ENCODE data around the gene MGST3. TPM values are rescaled to one million over a fixed set of nuclear protein-coding genes. Genes with fewer than 3 reads are reported as not detected.

MGST3 gene
- polyA plus RNA-seq, 1 experiment: 242 TPM

DNA sequence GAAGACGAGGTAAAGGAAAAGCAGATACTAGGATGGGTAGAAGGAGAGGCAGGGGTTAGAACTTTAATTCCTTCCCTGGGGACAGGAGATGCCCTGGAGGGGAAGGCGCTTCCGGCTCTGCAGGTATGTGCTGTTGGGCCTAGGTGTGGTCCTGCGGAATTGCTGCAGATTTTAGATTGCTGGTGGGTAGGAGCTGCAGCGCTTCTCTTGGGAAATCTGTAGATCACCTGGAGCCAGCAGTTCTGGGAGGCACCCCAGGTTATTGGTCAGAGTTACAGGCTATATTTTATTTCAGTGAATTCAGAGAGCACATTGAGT is 1.1 kb downstream of the MGST3 start:
- H3K27ac ChIP-seq (ENCODE audit: low read depth, low read length): peak overlapping the region; percentile 87
- CTCF ChIA-PET: interaction anchor here (0.6 to 1.5 kb wide), 2 partner anchors 30 to 281 kb away, joined by 3 to 4 read pairs; no protein-coding TSS in a partner anchor
- no peaks in the 10 kb centered on the region for H3K9me3 ChIP-seq (ENCODE audit: control insufficient read depth, insufficient read depth, low read length)
- peak overlapping the region; percentile 92 for H3K4me3 ChIP-seq (ENCODE audit: low read depth, low read length)
- POLR2A ChIA-PET: interaction anchor here (0.6 to 1.0 kb wide), 2 partner anchors 20 to 90 kb away, joined by 3 read pairs; no protein-coding TSS in a partner anchor
- no peaks in the 10 kb centered on the region for H3K27me3 ChIP-seq (ENCODE audit: control insufficient read depth, insufficient read depth, low read length)
- no peak for DNase-seq (ENCODE audit: low read depth, low spot score)
- no peak for TF ChIP-seq CTCF (IDR thresholded peaks at IDR 0.05; ENCODE audit: low read depth, low read length)

DNA sequence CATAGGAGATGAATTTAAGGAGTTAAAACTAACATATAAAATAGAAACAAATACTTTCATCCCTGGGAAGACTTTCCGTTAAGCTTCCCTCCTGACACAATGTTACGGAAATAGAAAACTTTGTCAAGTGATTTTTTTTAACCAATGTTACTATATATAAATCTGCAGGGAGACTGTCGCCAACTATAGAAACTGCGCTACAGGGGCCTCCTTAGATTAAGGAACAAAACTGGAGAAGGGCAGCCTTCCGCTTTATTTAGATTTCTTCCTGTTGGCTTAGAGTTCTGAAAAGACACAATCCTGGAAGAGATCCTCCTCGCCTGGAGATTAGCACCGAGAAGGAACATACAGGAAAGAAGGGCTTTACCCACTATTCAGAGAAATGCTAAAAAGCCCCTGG is 1.5 kb downstream of the MGST3 start:
- no peak for DNase-seq (ENCODE audit: low read depth, low spot score)
- H3K27ac ChIP-seq (ENCODE audit: low read depth, low read length): peak overlapping the region; percentile 87
- H3K4me3 ChIP-seq (ENCODE audit: low read depth, low read length): peak overlapping the region; percentile 92
- POLR2A ChIA-PET: interaction anchor here (0.6 to 1.0 kb wide), 2 partner anchors 20 to 89 kb away, joined by 3 read pairs; no protein-coding TSS in a partner anchor
- no peaks in the 10 kb centered on the region for H3K9me3 ChIP-seq (ENCODE audit: control insufficient read depth, insufficient read depth, low read length)
- CTCF ChIA-PET: interaction anchor here (0.6 to 1.5 kb wide), 2 partner anchors 30 to 280 kb away, joined by 3 to 4 read pairs; no protein-coding TSS in a partner anchor
- no peaks in the 10 kb centered on the region for H3K27me3 ChIP-seq (ENCODE audit: control insufficient read depth, insufficient read depth, low read length)
- no peak for TF ChIP-seq CTCF (IDR thresholded peaks at IDR 0.05; ENCODE audit: low read depth, low read length)

- ChIA-PET POLR2A (no interaction called here), CTCF (no interaction called here)
- Histone ChIP-seq H3K4me3 (ENCODE audit: low read depth, low read length) (no peak overlapping the region), H3K27ac (ENCODE audit: low read depth, low read length) (no peak overlapping the region), H3K27me3 (ENCODE audit: control insufficient read depth, insufficient read depth, low read length) (no peaks in the 10 kb centered on the region), H3K9me3 (ENCODE audit: control insufficient read depth, insufficient read depth, low read length) (no peaks in the 10 kb centered on the region)
- no peak for DNase-seq (ENCODE audit: low read depth, low spot score)
- no peak for TF ChIP-seq CTCF (IDR thresholded peaks at IDR 0.05; ENCODE audit: low read depth, low read length)
Measured at GRCh38 chr1:165633614-165634013, 2.6 kb downstream of the MGST3 start.

GRCh38 chr1:165634154-165634921 is 3.3 kb downstream of the MGST3 start:
- H3K27me3 ChIP-seq (ENCODE audit: control insufficient read depth, insufficient read depth, low read length): no peaks in the 10 kb centered on the region
- no peak for DNase-seq (ENCODE audit: low read depth, low spot score)
- ChIA-PET CTCF (interaction anchor here (0.9 kb wide), 1 partner anchor 32 kb away, joined by 3 read pairs; no protein-coding TSS in a partner anchor), POLR2A (no interaction called here)
- no peak for TF ChIP-seq CTCF (IDR thresholded peaks at IDR 0.05; ENCODE audit: low read depth, low read length)
- no peaks in the 10 kb centered on the region for H3K9me3 ChIP-seq (ENCODE audit: control insufficient read depth, insufficient read depth, low read length)
- no peak overlapping the region for H3K27ac ChIP-seq (ENCODE audit: low read depth, low read length)
- no peak overlapping the region for H3K4me3 ChIP-seq (ENCODE audit: low read depth, low read length)

- Histone ChIP-seq H3K9me3 (ENCODE audit: control insufficient read depth, insufficient read depth, low read length) (no peaks in the 10 kb centered on the region), H3K27me3 (ENCODE audit: control insufficient read depth, insufficient read depth, low read length) (no peaks in the 10 kb centered on the region), H3K4me3 (ENCODE audit: low read depth, low read length) (no peak overlapping the region), H3K27ac (ENCODE audit: low read depth, low read length) (no peak overlapping the region)
- TF ChIP-seq CTCF (IDR thresholded peaks at IDR 0.05; ENCODE audit: low read depth, low read length): no peak
- DNase-seq (ENCODE audit: low read depth, low spot score): no peak
- ChIA-PET POLR2A (no interaction called here), CTCF (interaction anchor here (0.9 kb wide), 1 partner anchor 33 kb away, joined by 3 read pairs; no protein-coding TSS in a partner anchor)
Measured at GRCh38 chr1:165635329-165635728, 4.3 kb downstream of the MGST3 start.
